HCT116 (cell line): ENCODE measurements around the gene LIMA1.
"Not testable (repeated sequence)": the region's sequence is repeated elsewhere in the genome, so short reads cannot be mapped to it uniquely, and the experiment has no call there.

Source experiments
- CTCF ChIP-seq, 3 experiments: fragments of 200-600 bp in 1 of 3; sonication (generic) in 1 of 3; IDR thresholded peaks in 2 of 3; conservative IDR thresholded peaks in 1 of 3; 2 replicates each; pipeline ENCODE4 v1.5.1; 2012 to 2017; ENCODE audit warnings: low read depth in 2 of 3, low read length in 2 of 3, antibody characterized with exemption in 1 of 3, borderline replicate concordance in 1 of 3, control low read depth in 1 of 3, mild to moderate bottlenecking in 1 of 3, mixed read lengths in 1 of 3, mixed run types in 1 of 3, moderate library complexity in 1 of 3; ENCODE audit not compliant: insufficient read depth in 1 of 3
- EZH2phosphoT487 ChIP-seq: fragments of 200-600 bp; IDR thresholded peaks from 2 replicates; pipeline ENCODE4 v1.6.1; 2018; ENCODE audit warnings: antibody characterized with exemption, borderline replicate concordance
- POLR2A ChIP-seq: IDR thresholded peaks from 2 replicates; pipeline ENCODE4 v1.7.0; 2011; ENCODE audit warnings: borderline replicate concordance; ENCODE audit not compliant: insufficient read depth, insufficient read length; ENCODE audit errors: extremely low read depth
- POLR2AphosphoS5 ChIP-seq: IDR thresholded peaks from 2 replicates; pipeline ENCODE4 v1.6.1; 2011; ENCODE audit warnings: mild to moderate bottlenecking, low read depth, low read length, moderate library complexity
- RAD21 ChIP-seq: IDR thresholded peaks from 2 replicates; pipeline ENCODE4 v1.6.1; 2012; ENCODE audit warnings: low read depth, mild to moderate bottlenecking
- ZNF274 ChIP-seq: fragments of 200-500 bp; sonication (Bioruptor generic); IDR thresholded peaks from 2 replicates; pipeline ENCODE4 v1.6.1; 2014; ENCODE audit warnings: mild to moderate bottlenecking, low read depth, low read length, inconsistent platforms
- TF ChIP-seq, protein P1 (sequence below): IDR thresholded peaks from 2 replicates; pipeline ENCODE4 v1.6.1; 2012

GRCh38 chr12:50313971-50314370 lies 30.7 kb upstream of the LIMA1 start:
- TF ChIP-seq CTCF (IDR thresholded peaks at IDR 0.05 in 2 of 3, conservative IDR thresholded peaks at IDR 0.05 in 1 of 3; ENCODE audit: borderline replicate concordance in 1 of 3, insufficient read depth in 1 of 3, low read depth in 2 of 3, low read length in 2 of 3); ZNF274; POLR2AphosphoS5; RAD21; POLR2A; EZH2phosphoT487: not testable (repeated sequence)
- TF ChIP-seq, protein P1, sequence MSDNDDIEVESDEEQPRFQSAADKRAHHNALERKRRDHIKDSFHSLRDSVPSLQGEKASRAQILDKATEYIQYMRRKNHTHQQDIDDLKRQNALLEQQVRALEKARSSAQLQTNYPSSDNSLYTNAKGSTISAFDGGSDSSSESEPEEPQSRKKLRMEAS = not testable (repeated sequence)
